Posterior vena cava (tissue), 2 donors: ENCODE data around the gene MRPL34. TPM values are rescaled to one million over a fixed set of nuclear protein-coding genes. Genes with fewer than 3 reads are reported as not detected.

Source experiments
- DNase-seq: peaks from one replicate; pipeline ENCODE4 v3.0.0-alpha.2; 2020; ENCODE audit warnings: low spot score
- intact Hi-C, 2 donors: fragments of 100-400 bp; cut with DNase I; formaldehyde crosslinking; loops; one replicate each; pipeline versions ENCODE4 v1.14.1 to v1.14.2; 2022 to 2023
- total RNA-seq, 2 donors: library from RNA; stranded (reverse); fragmentation: NEBNext Ultra II Directional; extraction: Animal tissue kit (Norgen Biotek cat#: 25700); gene quantifications; one replicate each; pipeline ENCODE4 v1.2.1, GENCODE V29; 2021
- donor health status: DM: yes; HTN: yes; CAD: no.
- donor health status: DM: yes; HTN: yes; CAD: no.

Gene MRPL34
- total RNA-seq, 2 donors from 2014 or later, result 52.2 to 54.6 TPM

DNA sequence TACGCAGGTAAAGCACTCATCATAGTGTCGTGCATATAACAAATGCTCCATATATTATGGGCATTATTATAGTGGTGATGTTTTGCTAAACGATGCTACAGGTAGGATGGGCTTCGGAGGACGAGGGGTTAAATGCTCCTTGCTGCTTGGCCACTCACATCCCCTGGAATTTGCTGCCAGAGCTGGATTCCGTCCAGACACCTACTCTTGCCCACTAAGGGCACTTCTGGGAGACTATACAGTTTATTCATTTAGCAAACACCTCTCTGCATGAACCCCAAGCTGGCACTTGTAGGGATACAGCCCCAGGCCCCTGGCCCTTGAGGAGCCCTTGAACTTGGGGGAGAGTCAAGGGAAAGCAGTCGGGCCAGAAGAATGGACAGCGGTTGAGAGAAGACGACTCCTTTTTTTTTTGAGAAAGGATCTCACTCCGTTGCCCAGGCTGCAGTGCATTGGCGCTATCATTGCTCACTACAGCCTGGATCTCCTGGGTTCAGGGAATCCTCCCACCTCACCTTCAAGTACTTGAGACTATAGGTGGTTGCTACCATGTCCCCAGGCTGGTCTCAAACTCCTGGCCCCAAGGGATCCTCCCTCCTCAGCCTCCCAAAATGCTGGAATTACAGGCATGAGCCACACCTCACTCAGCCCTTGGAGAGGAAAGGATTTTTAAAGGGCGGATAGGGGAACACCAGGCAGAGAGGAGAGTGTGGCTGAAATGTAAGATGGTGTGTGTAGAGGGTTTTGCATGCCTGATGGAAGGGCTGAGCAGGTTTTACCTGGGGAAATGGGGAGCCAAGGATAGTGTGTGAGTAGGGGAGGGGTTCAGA is 1.1 kb upstream of the MRPL34 start:
- intact Hi-C loops, result no loop called here
- DNase-seq, result no peak

DNA sequence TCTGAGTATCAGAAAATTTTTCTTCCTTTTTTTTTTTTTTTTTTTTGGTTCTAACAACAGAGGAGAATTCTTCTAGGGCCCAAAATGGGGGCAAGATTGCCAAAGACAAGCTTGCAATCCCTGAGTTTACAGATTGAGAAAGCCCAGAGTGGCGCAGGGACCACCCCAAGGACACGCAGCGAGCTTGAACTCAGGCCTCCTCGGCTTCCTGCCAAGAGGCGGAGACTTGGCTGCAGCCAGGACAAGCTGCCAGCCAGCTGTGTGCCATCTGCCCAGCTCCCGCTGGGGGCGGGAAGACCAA is 506 bp upstream of the MRPL34 start:
- intact Hi-C loops, result no loop called here
- no peak for DNase-seq

DNA sequence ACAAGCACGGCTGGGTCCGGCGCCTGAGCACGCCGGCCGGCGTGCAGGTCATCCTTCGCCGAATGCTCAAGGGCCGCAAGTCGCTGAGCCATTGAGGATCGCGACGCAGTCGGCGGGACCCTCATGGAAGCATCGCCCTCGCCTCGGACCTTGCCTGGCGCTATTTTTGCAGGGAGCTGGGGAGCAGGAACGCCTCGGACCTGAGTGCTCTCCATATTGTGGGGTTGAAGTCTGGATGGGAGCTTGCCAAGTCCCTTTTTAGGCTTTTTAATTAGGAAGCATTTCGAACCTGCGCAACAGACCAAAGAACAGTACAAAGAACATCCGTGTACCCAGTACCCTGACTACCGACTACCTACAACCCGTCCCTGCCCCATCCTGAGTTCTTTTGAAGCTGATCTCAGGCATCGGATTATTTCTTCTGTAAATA is 628 bp downstream of the MRPL34 start:
- intact Hi-C loops, result no loop called here
- DNase-seq, result peak; percentile 81

DNA sequence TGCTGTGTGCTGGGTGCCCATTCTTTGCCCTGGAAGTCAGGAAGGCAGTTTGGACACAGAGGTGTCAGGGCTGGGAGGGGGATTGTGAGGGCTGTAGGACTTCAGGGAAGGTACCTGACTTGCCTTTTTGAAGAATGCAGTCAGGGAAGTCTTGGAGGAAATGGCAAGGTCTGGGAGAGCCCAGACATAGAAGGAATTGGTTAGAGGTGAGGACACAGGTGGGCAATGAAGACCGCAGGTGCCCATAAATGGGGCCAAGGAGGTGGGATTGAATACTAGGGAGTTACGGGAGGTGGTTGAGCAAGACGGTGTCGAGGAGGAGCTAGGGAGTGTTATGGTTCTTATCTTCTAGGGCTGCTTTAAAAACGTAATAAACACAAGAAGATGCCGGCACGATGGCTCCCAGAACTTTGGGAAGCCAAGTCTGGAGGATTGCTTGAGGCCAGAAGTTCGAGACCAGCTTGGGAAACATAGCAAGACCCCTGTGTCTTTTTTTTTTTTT is 2.3 kb downstream of the MRPL34 start:
- intact Hi-C loops, result no loop called here

DNA sequence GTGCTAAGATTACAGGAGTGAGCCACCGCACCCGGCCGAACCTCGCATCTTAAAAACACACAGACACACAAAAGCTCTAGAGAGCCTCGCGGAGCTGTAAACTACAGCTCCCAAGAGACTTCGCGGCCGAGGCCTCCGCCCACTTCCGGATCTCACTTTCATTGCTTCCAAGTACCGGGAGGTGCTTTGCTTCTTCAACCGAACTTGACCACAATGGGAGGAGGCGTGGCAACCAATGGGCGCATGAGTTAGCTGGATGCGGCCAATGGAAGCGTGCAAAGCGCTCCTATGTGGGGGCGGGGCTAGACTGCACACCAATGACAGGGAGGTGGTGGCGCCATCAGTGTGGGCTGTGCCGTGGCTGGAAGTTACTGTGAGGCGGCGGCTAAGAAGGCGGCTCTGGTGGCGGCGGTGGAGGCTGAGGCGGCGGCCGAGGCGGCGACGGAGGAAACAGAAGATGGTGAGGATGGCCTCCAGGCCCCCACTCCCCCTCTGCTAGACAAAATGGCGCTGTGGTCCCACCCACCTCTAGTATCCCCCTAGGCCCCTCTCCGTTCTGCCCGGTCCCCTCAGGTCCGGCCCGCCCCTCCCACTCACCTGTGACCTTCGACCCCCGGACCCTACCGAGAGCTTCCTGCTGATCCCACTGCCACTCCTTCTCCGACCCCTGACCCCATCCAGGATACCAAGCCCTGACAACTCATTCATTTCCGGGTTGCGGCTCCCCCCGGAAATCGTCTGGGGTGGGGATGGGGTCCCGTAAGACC is 3.7 kb downstream of the MRPL34 start, which contains the start of gene DDA1:
DDA1 (plus strand) TSS at position 366 of the 767 bp plus-strand sequence; CDS start at position 458, 92 bp downstream.
- intact Hi-C loops, result no loop called here
- DNase-seq, result peak; percentile 100

More for the DNA sequence above, 2.3 kb downstream of the MRPL34 start:
- no peak for DNase-seq

DNA sequence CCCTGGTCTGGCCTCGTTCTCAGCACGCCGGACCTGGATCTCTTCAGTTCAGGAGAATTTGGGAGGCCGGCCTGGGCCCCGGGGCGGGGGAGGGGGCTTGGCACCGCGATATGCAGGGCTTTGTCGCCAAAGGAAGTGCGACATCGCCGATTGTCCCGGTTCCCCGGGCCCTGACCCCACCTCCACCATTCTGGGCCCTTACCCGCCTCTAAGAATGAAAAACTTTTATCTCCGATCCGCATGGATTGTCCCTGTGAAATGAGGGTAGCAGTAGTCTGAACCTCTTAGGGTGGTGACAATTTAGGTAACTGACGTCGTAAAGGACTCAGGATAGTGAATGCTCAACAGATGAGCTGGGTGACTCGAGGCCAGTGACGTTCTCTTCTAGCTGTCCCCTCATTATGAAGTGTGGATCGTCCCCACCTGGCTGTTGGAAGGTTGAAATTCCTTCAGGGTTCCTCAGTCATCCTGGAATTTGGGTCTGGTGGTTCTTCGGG is 4.3 kb downstream of the MRPL34 start:
- DNase-seq, result no peak
- intact Hi-C loops, result no loop called here

DNA sequence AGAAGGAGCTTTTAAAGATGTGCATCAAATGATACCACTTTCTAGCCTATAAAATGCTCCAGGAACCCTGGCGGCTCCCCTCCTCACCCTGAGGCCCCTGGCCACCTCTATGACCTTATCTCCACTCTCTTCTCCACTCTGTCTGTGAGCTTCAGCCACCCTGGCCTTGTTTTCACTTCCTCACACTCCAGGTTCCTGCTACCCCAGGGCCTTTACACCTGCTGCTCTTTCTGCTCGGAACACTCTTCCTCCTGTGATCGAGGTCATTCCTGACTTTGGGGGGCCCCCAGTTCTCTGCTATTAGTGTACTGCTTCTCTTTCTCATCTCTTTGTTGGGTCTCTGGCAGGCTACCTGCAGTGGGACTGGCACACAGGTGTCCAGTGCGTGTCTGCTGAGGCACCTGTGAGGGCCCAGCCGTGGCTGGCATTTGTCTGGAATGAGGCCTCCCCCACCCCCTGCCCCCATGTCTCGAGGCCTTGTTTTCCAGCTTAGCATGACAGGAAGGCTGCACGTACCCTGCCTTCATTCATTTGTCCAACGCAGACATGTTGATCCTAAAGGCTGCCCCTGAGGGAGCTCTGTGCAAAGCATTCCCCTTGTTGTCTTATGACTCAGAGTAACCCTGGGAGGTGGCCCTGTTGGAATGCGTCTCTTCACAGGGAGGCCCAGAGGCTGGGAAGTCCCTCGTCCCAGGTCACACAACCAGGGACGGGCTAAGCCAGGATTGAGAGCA is 6.0 kb downstream of the MRPL34 start:
- DNase-seq, result no peak
- intact Hi-C loops, result no loop called here

DNA sequence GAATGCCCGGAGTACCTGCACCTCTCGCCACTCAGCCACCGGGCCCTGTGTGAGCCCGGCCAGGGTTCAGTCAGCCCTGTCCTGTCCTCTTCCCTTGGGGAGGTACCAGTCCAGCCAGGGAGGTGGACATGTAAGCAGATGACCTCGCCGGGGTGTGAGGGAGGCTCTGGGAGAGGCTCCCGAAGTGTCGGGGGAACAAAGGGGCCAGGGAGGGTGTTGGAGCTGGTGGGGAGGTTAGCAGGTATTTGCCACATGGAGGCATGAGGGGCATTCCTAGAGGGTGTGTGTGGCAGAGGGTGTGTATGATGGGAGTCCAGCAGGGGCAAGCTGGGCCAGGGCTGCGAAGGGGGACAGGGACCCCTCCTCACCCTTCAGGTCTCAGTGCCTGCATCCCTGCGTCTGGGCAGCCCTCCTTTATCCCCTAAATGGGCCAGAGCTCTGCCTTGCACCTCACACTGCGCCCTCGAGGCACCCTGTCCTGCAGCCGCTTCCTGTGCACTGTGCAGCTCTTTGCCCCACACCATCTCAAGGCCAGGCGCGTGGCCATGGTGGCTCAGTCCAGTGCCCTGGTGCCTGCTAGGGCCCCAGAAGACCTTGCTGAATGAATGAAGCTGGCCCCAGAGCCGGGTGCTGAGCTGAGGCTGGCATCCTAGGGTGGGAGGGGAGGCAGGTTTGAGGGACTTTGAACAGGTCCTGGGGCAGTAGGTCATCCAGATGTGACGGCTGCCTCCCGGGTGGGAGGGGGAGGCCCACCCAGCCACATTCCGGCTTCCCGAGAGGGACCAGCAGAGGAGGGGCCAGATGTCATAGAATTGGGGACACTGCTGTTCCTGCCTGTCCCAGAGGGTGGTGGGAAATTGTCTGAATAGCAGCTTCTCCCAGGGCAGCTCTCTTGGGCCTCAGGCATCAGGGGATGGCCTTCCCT is 6.8 kb downstream of the MRPL34 start:
- intact Hi-C loops, result no loop called here
- DNase-seq, result no peak

DNA sequence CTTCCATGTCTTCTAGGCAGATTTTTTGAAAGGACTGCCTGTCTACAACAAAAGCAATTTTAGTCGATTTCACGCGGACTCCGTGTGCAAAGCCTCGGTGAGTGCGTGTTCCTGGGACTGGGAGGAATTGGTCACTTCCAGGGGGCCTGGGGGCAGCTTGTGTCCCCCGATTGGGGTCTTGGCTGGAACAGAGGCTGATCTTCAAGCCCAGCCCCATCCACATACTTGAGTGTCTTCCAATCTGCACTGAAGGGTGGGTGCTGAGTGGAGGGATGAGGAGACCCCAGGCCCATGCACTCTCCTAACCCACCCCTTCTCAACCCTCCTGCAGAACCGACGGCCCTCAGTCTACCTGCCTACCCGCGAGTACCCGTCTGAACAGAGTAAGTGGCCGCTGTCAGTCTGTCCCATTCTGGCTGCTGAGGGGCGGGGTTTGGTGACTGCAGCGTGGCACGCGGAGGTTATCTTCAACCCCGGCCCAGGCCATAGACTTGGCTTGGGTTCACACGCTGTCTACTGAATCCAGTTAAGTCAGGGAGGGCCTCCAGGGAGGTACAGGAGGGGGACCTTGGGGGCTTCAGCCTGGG is 8.4 kb downstream of the MRPL34 start:
- intact Hi-C loops, result no loop called here
- no peak for DNase-seq

DNA sequence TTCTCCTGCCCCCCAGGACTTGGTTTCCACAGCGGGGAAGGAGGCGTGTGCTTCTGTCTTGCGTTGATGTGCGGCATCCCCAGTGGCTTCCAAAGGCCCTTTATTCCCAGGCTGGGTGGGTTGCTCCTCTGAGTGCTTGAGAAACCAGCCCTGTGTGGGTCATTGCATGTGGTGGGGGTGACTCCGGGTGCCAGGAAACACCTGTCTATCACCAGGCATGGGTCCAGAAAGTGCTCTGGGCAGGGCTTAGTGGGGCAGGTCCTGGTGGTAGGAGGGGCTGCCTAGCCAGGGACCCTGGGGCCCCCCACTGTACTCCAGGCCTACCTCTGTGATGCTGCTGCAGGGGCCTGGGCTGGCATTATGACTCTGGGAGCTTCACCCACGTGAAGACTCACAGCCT is 13.3 kb downstream of the MRPL34 start:
- intact Hi-C loops, result no loop called here
- DNase-seq, result no peak

DNA sequence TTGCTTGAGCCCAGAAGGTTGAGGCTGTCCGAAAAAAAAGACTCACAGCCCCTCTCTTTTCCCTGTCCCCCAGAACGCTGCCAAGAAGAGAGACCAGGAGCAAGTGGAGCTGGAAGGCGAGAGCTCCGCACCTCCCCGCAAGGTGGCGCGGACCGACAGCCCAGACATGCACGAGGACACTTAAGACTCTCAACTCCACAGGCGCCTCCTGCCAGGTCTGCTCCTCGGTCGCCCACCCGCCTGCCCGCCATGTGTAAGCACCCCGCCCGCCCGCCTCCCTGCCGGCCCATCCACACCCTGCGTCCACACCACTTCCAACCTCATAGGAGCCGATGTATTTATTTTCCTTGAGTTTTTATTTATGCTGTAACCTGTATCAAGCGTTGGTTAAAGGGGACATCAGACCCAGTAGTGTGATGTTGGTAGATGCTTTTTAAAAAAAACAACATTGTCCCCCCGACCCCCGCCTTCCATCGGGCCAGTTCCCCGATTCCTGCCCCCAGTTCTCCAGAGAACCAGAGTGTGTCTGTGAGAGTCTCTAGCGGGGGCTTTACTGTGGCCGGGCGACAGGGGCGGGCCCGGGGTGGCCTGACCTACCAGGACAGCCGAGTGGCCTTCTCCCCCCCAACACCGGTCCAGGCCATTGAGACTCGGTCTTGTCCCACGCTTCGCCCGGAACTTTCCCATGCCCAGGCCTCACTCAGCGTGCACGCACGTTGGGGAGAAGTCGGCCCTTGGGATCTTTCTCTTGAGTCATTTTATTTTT is 14.0 kb downstream of the MRPL34 start:
- intact Hi-C loops, result no loop called here
- DNase-seq, result peak; percentile 77

DNA sequence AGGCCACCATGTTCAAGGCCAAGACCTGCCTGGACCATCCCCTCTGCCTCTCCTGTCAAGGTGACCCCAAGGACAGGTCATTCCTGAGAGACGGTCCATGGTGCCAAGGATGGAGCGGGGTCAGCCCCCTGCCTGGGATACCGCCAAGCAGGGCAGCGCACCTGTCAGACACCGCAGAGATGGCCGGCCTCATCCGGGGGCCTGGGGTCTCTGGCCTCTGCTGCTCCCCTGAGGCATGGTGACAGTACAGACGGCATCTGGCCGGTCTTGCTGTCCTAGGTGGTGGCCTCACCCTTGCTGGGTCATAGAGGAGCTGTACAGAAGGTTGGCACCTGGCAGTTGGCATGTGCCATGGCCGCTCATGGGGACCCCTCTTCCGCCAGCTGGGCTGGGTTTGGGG is 14.8 kb downstream of the MRPL34 start:
- intact Hi-C loops, result no loop called here
- peak; percentile 77 for DNase-seq

DNA sequence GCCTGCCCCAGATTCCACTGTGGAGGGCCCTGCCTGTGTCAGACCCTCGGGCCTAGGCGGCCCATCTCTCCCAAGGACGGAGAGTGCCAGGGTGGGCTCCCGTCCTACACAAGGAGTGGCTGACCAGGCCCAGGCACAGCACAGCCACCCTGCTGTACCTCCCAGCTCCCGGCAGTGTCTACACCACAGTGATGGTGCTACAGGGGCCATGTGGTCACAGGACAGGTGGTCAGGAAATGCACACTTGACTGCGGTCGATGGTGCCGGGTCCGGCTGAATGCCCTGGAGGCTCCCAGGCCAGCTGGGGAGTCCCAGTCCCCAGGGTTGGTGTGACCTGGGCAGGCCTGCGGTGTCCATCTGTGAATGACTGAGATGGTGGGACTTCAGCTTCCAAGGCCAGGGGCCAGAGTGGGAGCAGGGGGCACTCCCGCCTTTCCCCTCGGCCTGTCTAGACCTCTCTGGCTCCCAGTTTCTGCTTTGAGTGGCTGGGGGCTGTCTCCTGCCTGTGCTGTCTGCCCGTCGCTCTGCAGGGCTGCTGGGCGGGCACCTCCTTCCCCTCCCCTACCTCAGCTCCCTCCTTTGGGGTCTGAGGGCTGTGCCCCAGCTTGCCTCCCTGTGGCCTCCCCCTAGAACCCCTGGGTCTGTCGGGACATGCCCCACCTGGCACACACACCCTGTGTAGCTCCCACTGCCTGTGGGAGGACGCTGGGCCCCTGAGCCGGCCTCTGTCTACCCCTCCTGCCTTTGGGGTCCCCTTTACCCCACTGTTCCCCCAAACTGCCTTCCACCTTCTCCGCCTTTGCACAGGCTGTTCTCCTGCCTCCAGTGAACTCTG is 16.2 kb downstream of the MRPL34 start:
- intact Hi-C loops, result no loop called here

DNA sequence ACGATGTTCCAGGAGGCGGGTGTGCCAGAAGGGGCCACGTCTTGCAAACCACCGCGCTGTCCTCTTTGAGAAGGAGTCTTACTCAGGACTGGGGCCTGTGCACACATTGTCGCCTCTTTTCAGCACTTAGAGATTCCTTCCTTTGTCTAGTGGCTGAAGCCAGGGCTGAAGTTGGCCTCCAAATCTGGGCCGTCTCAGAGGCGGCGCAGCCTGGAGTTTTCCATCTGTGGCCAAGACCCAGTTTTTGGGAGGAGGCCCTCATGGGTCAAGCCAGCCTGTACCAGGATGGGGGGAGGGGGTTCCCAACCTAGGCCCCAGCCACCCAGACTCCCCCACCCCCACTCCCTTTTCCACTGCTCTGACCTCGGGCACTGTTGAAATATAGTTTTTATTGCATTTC is 17.2 kb downstream of the MRPL34 start:
- DNase-seq, result no peak
- intact Hi-C loops, result no loop called here

More for the DNA sequence above, 16.2 kb downstream of the MRPL34 start:
- peak; percentile 77 for DNase-seq

DNA sequence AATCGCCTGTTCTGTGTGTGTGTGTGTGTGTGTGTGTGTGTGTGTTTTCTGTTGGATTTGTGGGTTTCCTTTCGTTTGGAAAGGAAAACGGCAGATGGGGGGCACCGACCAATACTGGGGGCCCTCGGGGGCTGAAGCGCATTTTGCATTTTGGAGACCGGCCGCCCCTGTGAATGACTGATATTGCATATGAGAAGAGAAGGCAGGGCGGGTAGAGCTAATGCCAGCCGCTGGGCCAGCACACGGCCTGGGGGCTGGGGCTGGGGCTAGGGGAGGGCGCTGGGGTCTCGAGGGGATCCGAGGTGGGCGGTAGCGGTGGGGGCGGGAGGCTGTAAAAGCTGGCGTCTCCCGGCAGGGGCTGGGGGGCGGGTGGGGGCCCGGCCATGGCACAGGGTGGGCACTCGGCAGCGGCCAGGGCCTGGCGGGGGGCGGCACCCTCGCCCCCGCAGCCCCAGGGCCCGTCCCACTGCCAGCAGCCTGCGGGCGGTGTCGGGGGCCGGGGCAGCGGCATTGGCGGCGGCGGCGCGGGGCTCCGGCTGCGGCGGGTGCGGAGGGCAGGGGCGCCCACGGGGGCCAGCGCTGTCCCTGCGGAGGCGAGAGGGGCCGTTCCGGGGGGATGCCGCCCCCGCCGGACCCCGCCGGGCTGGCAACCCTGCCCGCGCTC is 17.8 kb downstream of the MRPL34 start:
- DNase-seq, result no peak
- intact Hi-C loops, result no loop called here

DNA sequence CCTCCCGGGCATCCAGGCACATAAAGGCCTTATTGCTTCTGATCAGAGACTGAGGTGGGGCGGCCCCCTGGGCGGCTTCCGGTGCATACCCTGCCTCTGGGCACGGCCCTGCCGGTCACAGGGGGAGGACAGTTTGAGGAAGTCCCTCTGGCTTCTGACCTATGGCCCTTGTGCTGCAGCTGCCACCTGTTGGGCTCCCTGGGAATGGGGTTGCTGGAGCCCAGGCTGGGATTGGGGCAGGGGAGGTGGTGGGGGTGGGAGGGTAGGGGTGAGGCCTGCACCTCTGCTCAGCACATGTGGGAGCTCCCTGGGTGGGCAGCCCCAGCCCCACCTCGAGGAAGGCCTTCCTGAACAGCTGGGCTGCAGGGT is 18.3 kb downstream of the MRPL34 start:
- intact Hi-C loops, result no loop called here
- no peak for DNase-seq
